Vagina (tissue), 2 donors: ENCODE results near the gene OR10X1. TPM values are rescaled to one million over a fixed set of nuclear protein-coding genes. Genes with fewer than 3 reads are reported as not detected.

Source experiments
- DNase-seq, 2 donors: peaks; one replicate each; pipeline ENCODE4 v3.0.0-alpha.2; 2017; ENCODE audit errors: extremely low spot score in 2 of 2
- H3K27ac ChIP-seq: fragments of 200-600 bp; sonication (generic); one replicate; pipeline ENCODE4 v1.5.1; 2019
- H3K27me3 ChIP-seq: fragments of 200-600 bp; sonication (generic); one replicate; pipeline ENCODE4 v1.5.1; 2019
- H3K36me3 ChIP-seq, 2 donors: fragments of 200-600 bp; sonication (generic); one replicate each; pipeline ENCODE4 v1.5.1; 2017 to 2019
- H3K4me1 ChIP-seq: fragments of 200-600 bp; sonication (generic); one replicate; pipeline ENCODE4 v1.5.1; 2019
- H3K4me3 ChIP-seq, 2 donors: fragments of 200-600 bp; sonication (generic); 1 replicate in 1 of 2; 2 replicates in 1 of 2; pipeline ENCODE4 v1.5.1; 2016 to 2019
- H3K9me3 ChIP-seq: fragments of 200-600 bp; sonication (generic); one replicate; pipeline ENCODE4 v1.5.1; 2019
- POLR2A ChIP-seq, 2 donors: fragments of 450-650 bp; IDR thresholded peaks; one replicate each; pipeline ENCODE4 v1.6.1; 2017; ENCODE audit warnings: antibody characterized with exemption in 2 of 2, mild to moderate bottlenecking in 2 of 2, moderate library complexity in 2 of 2
- POLR2AphosphoS5 ChIP-seq, 2 donors: sonication (generic); formaldehyde crosslinking; IDR thresholded peaks; one replicate each; pipeline ENCODE4 v1.9.0; 2017; ENCODE audit warnings: antibody characterized with exemption in 2 of 2, mild to moderate bottlenecking in 2 of 2, low read depth in 1 of 2; ENCODE audit not compliant: insufficient read depth in 1 of 2
- intact Hi-C: fragments of 100-400 bp; cut with DNase I; formaldehyde crosslinking; loops from one replicate; pipeline ENCODE4 v1.15.1; 2023
- total RNA-seq: library from RNA; depleted of rRNA; stranded (reverse); fragments of >200 nt; gene quantifications from one replicate; pipeline ENCODE4 v1.2.3, GENCODE V29; 2016
- TF ChIP-seq, protein P1 (sequence below), 3 experiments: fragments of 450-650 bp in 2 of 3; fragments of 200-600 bp in 1 of 3; sonication (generic) in 1 of 3; IDR thresholded peaks; one replicate each; pipeline ENCODE4 v1.5.1; 2017 to 2019; ENCODE audit warnings: antibody characterized with exemption in 3 of 3, mild to moderate bottlenecking in 2 of 3, moderate library complexity in 2 of 3

Gene OR10X1
- total RNA-seq, 1 donor from 2014 or later = not detected

DNA sequence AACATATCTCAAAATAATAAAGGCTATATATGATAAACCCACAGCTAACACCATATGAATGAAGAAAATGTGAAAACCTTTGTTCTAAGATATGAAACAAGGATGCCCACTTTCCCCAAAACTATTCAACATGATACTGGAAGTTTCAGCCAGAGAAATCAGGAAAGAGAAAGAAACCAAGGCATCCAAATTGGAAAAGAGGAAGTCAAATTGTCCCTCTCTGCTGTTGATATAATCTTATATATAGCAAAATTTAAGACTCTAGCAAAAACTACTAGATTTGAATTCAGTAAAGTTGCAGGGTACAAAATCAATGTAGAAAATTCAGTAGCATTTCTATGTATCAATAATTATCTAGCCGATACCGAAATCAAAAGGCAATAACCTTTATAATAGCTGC is 21.0 kb upstream of the OR10X1 start:
- no peak overlapping the region for H3K27ac ChIP-seq
- no peaks in the 10 kb centered on the region for H3K36me3 ChIP-seq
- no peak for TF ChIP-seq POLR2A (IDR thresholded peaks at IDR 0.05)
- no peak for TF ChIP-seq POLR2AphosphoS5 (IDR thresholded peaks at IDR 0.05; ENCODE audit: insufficient read depth in 1 of 2, low read depth in 1 of 2)
- TF ChIP-seq, protein P1, sequence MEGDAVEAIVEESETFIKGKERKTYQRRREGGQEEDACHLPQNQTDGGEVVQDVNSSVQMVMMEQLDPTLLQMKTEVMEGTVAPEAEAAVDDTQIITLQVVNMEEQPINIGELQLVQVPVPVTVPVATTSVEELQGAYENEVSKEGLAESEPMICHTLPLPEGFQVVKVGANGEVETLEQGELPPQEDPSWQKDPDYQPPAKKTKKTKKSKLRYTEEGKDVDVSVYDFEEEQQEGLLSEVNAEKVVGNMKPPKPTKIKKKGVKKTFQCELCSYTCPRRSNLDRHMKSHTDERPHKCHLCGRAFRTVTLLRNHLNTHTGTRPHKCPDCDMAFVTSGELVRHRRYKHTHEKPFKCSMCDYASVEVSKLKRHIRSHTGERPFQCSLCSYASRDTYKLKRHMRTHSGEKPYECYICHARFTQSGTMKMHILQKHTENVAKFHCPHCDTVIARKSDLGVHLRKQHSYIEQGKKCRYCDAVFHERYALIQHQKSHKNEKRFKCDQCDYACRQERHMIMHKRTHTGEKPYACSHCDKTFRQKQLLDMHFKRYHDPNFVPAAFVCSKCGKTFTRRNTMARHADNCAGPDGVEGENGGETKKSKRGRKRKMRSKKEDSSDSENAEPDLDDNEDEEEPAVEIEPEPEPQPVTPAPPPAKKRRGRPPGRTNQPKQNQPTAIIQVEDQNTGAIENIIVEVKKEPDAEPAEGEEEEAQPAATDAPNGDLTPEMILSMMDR (IDR thresholded peaks at IDR 0.05) = no peak
- no peak for DNase-seq
- intact Hi-C loops = no loop called here
- H3K4me1 ChIP-seq = no peaks in the 10 kb centered on the region
- H3K4me3 ChIP-seq = no peak overlapping the region
- no peaks in the 10 kb centered on the region for H3K27me3 ChIP-seq
- H3K9me3 ChIP-seq = no peaks in the 10 kb centered on the region

DNA sequence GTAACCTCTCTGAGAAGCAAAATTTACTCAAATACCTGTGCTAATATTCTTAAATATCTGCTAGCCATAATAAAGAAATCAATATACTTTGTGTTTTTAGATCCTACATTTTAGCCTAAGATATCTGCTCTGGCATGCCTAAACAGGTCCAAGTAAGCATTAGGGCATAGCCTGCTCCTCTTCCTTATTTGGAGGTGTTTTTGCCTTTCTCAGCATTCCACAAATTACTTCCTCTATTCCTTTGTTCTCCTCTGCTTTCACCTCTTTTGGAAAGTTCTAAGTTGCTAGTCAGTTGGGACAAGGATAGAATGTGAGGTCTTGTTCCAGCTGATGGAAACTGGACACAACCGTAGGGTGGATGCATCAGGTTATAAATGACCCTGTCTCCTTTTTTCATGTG is 7.2 kb upstream of the OR10X1 start:
- no peak overlapping the region for H3K27ac ChIP-seq
- no peak for DNase-seq
- intact Hi-C loops = no loop called here
- H3K4me3 ChIP-seq = no peak overlapping the region
- TF ChIP-seq, protein P1 (IDR thresholded peaks at IDR 0.05) = no peak
- H3K36me3 ChIP-seq = no peaks in the 10 kb centered on the region
- H3K27me3 ChIP-seq = no peaks in the 10 kb centered on the region
- no peaks in the 10 kb centered on the region for H3K4me1 ChIP-seq
- H3K9me3 ChIP-seq = no peaks in the 10 kb centered on the region

DNA sequence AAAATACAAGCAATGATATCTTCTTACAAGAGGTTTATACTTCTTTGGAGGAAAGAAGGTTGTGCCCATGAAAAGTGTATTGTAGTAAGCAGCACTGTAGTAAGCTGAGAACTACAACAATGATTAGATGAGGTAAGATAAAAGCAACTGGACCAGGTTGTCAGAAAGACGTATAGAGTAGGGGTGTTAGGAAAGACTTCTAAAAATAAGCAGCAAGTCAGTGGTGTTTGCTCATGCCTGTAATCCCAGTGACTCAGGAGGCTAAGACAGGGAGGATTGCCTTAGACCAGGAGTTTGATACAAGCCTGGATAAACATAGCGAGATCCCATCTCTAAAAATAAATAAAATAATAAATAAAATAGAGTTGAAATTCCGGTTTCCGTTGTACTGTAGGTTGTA is 4.3 kb upstream of the OR10X1 start:
- H3K9me3 ChIP-seq = no peaks in the 10 kb centered on the region
- no peaks in the 10 kb centered on the region for H3K36me3 ChIP-seq
- intact Hi-C loops = no loop called here
- no peaks in the 10 kb centered on the region for H3K4me1 ChIP-seq
- no peak for DNase-seq
- H3K4me3 ChIP-seq = no peak overlapping the region
- H3K27ac ChIP-seq = no peak overlapping the region
- TF ChIP-seq POLR2AphosphoS5 (IDR thresholded peaks at IDR 0.05; ENCODE audit: insufficient read depth in 1 of 2, low read depth in 1 of 2) = no peak
- no peak for TF ChIP-seq POLR2A (IDR thresholded peaks at IDR 0.05)
- TF ChIP-seq, protein P1 (IDR thresholded peaks at IDR 0.05) = no peak
- H3K27me3 ChIP-seq = no peaks in the 10 kb centered on the region

DNA sequence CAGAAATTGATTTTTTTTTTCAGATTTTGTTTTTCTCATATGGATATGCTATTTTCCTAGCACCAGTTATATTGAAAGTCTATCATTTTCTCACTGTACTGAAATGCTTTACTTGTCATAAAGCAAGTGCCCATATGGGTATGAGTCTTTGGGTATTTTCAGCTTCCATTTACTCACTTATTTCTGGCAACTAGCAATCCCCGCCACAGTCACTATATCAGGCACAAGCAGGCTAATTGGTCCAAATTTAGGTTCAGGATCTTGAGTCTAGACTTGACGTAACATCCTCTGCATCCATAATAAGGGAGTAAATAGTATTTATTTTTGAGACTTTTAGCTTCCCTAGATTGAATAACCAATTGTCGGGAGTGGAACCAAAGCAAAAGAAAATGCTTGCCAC is 2.1 kb downstream of the OR10X1 start:
- H3K4me1 ChIP-seq = no peaks in the 10 kb centered on the region
- no peaks in the 10 kb centered on the region for H3K9me3 ChIP-seq
- intact Hi-C loops = no loop called here
- H3K27ac ChIP-seq = no peak overlapping the region
- no peaks in the 10 kb centered on the region for H3K27me3 ChIP-seq
- H3K4me3 ChIP-seq = no peak overlapping the region
- no peak for DNase-seq
- no peaks in the 10 kb centered on the region for H3K36me3 ChIP-seq
- TF ChIP-seq POLR2AphosphoS5 (IDR thresholded peaks at IDR 0.05; ENCODE audit: insufficient read depth in 1 of 2, low read depth in 1 of 2) = no peak
- TF ChIP-seq POLR2A (IDR thresholded peaks at IDR 0.05) = no peak
- TF ChIP-seq, protein P1 (IDR thresholded peaks at IDR 0.05) = no peak

DNA sequence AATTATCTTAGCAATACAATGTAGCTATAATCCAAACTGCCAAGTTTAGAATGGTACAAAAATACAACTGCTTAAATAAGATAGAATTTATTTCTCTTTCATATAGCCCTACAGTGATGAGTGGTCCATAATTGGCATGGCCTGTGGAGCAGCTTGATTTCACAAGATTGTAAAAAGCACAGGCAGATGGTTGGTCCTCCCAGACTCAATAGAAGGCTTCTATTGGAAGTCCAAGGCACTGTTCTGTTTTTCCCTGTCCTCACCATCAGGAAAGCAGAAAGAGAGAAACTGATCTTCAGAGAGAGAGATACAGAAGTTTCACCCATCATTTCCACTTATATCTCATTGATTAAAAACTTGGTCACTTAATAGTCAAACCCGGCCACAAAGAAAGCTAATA is 7.5 kb downstream of the OR10X1 start:
- Histone ChIP-seq H3K27me3 (no peaks in the 10 kb centered on the region), H3K4me3 (no peak overlapping the region), H3K4me1 (no peaks in the 10 kb centered on the region), H3K9me3 (no peaks in the 10 kb centered on the region), H3K27ac (no peak overlapping the region), H3K36me3 (no peaks in the 10 kb centered on the region)
- TF ChIP-seq POLR2A (IDR thresholded peaks at IDR 0.05) (no peak), POLR2AphosphoS5 (IDR thresholded peaks at IDR 0.05; ENCODE audit: insufficient read depth in 1 of 2, low read depth in 1 of 2) (no peak)
- TF ChIP-seq, protein P1 (IDR thresholded peaks at IDR 0.05) = no peak
- no peak for DNase-seq
- intact Hi-C loops = no loop called here
